Inflammatory macrophage treated with lipopolysaccharide for 4 hours (primary cell): ENCODE results near the gene NLGN1.
A peak's percentile ranks its signal among the peaks of the same experiment; 100 is the strongest.

ENCODE experiments used
- DNase-seq: peaks from one replicate; pipeline ENCODE4 v3.0.0-alpha.2; 2020

The NLGN1 gene

DNA sequence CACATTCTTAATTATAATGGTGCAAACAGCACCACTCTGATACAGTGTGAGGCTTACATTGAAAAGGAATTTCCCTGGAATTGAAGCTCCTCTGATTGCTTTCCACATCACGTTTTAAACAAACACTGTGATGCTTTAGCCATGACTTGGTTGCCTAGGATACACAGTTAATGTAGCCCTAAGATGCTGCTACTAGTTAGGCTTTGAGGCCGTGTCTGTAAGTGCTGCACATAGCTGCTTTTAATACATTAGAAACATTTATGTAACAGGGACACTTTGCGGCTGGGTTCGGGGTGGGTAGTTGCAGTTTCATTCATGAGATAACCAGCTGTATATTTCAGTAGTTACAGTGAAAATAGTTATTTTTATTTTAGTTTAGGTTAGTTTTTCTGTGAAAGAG lies 334.7 kb downstream of the NLGN1 start:
- no peak for DNase-seq

DNA sequence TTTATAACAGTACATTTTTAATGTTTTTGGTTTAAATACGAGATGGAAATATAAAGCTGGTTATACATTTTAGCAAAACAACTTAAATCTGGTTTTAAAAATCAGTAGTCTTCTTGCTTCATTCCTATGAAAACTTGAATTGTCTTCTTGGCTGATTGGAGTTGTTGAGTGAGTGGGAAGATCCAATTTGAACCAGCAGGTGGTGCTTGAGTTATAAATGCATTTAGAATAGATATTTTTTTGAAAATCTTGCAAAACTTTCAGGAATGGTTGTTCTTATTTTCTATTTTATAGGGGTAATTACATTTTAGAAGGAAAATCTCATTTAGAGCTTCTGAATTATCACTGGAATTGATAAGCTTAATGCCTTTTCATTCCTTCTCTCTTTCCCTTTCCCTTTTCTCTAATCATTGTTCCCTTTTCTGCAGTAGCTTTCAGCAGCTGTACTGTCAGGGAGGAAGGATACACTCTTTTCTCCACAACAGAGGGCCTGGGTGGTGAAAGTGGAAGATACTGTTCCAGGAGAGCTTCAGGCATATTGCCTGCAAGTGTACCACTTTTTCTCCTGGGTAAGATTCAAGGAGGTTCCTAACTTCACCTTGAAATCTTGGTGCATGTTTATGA lies 335.6 kb downstream of the NLGN1 start:
- no peak for DNase-seq

DNA sequence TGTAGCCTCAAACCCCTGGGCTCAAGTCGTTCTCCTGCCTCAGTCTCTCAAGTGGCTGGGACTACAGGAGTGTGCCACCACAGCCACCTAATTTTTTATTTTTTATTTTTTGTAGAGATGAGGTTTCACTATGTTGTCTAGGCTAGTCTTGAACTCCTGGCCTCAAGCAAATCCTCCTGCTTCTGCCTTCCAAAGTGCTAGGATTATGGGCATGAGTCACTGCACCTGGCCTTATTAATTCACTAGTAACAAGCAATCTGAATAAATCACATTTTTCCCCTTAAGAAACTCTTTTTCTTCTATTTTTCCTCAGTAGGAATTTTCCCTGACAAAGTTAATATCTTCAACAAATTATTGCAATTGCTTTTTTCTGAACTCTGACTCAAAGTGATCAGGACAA lies 336.9 kb downstream of the NLGN1 start:
- DNase-seq = no peak

DNA sequence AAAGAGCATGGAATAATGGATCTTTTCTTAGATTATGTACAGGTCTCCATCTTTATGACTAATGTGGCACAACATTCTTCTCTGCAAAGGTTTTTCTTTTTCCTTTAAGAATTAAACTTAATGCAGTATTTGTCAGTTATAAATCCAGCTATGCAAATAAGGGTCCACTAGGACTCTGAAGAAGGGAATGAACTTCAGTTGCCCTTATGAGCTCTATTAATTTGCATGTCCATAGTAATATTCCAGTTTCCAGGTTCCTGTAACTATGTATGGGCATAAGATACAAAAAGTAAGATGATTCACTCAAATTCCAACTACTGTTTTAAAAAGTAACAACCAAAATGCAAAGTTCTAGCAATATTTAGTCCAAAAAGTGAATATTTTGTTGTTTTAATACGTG lies 337.4 kb downstream of the NLGN1 start:
- DNase-seq = no peak

DNA sequence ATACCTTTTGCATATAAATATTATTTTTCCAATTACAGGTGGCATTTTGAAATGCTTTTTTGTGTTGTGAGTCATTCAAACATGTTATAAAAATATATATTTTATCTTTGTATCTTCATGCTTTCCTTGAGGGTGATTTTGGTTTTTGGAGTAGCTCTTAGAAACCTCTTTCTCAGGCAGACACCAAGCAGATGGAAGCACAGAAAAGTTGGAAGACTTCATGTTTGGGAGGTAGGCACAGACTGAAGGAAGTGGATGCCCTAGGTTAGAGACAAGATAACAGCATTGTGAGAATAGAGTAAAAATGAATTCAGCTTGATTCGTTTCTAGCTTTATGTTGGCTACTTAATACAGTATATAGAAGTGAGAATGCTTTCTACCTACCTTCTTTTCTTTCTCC lies 338.3 kb downstream of the NLGN1 start:
- DNase-seq = no peak

DNA sequence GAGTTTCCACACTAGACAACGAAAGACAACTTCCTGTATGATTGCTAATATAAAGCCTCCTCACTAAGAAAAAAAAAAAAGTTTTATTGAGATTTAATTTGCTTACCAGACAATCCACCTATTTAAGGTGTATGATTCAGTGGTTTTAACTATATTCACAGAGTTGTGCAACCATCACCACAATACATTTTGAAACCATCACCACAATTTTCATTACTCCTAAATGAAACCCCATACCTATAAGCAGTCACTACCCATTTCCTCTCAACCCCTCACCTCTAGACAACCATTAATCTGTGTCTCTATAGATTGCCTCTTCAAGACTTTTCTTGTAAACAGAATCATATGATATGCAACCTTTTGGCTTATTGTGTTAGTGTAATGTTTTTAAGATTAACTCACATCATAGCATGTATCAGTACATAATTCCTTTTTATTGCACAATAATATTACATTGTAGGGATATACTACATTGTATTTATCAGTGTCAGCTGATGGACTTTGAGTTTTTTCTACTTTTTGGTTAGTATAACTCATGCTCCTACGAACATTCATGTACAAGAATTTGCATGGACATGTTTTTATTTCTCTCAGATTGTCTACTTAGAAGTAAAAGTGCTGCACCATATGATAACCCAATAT lies 339.7 kb downstream of the NLGN1 start:
- no peak for DNase-seq

DNA sequence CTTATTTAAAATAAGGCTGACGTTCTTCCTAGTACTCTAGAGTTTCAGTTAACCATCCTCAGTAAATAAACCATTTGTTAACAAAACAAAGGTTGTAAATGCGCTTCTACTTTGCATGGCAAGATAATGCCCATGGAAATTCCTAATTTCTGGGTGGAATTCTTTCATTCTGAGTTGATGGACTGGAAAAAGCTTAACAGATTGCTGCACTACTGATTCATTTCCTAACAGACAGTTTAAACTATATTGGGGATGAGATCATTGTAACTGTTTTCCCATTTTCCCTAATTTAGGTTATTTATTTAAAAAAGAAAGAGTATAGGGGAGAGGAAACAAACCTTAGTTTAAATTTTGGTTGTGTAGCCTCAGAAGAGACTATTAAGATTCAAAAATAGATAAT lies 342.2 kb downstream of the NLGN1 start:
- no peak for DNase-seq

DNA sequence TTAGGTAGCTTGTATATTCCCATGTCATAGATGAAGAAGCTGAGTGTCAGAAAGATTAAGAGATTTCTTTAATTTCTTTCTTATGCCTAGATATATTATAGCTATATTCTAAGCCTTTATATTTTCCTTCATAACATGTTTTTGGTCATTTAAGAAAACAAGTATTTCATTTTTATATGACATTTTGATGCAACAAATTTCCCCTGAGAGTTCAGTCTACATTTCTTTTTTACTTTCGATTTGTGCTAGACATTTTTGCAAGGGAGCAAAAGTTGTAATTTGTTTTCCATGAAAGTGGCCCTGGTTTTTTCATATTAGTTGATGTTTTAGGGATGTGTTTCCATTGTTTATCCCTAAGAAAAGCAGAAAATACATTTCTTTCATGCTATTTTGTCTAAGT lies 344.9 kb downstream of the NLGN1 start:
- no peak for DNase-seq

DNA sequence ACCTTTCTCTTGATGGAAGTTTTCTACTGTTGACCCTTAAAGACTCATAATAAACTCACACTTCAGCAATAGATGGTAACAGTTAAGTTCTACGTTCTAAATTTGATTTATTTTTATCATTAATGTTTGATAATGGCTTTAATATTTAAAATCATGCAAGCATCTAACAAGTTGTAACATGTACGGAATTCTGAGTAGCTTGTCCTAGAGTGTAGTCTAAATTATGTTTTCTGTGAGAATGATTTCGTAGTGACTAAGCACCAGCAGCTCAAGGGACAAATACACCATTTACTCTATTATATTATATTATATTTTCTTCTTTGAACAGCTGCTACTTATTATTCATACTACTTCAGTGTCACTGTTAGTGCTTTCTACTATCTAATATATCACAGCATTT lies 345.6 kb downstream of the NLGN1 start:
- no peak for DNase-seq

DNA sequence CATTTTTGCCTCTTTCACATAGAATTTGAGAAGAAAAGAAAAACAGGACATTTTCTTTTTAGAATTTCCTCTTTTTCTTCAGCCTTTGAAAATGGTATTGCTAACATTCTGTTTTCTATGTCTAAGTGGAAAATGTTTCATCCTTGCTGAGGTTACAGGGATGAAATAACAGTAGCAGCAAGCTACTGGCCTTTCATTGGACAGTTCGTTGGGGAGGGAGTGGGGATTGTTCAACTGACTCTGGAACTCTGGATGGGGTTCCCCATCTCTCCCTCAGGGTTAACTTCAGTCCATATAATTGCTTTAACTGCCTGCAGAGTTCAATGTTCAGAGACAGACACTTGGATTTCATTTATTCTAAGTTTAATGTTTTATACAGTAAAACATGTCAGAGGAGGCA lies 346.0 kb downstream of the NLGN1 start:
- DNase-seq = no peak

DNA sequence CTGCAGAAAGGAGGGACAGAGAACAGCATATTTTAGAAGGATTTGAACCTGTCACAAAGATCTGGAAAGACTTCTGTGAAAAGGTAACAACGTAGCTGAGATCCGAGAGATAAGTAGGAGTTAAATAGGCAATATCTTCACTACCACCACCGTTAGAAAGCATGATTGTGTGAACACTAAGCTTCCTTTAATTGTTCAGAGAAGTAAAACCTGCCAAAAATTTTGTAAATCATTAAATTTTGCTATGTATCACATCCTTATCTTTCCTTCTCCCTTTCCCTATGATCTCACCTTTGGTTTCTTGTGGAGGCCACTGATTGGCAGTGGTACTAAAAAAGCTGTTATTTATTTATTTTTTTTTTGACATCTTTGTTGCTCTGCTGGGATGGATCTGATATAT lies 346.9 kb downstream of the NLGN1 start:
- DNase-seq = no peak

DNA sequence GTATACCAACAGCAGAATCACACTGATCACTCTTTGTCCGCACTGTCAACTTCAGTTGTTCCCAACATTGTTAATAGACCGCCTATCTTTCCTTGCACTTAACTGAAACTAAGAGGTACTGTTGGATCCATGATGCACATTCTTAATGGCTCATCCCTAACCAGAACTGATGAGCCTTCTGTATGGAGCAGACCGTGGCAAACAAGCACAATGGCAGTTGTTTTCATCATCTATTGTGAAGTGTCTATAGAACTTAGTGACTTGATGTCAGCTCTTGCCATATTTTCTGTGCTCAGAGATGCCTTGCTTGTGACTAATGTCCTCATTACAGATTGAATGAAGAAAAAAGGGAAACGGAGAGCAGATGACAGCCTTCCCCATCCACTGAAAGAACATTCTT lies 347.4 kb downstream of the NLGN1 start:
- DNase-seq = no peak

DNA sequence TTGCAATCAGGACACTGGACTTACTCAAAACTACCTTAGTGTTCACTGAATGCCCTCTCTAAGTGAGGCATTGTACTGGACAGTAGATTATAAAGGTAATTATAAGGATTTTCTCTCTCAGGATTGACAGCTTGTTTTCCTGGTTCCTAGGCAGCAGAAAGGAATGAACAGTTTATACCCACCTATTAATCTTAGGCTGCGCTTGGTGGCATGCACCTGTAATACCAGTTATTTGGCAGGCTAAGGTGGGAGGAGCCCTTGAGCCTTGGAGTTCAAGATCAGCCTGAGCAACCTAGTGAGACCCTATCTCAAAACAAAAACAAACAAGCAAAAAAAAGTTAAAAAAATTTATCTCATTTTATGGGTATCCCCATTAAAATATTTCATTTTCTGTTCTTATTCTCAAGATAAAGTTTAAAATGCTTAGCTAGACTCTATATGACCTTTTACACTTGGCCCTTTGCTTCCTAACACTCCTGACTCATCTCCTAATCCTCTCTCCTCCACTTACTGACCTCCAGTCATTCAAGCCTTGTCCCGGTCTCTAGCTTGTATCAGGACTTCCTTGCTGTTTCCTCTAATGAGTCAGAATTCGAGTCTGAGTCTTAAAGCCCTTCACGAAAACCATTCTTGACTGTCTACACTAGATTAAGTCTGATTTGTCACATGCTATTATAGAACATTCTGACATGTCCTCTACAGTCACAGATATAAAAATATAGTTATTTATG lies 348.6 kb downstream of the NLGN1 start:
- no peak for DNase-seq

DNA sequence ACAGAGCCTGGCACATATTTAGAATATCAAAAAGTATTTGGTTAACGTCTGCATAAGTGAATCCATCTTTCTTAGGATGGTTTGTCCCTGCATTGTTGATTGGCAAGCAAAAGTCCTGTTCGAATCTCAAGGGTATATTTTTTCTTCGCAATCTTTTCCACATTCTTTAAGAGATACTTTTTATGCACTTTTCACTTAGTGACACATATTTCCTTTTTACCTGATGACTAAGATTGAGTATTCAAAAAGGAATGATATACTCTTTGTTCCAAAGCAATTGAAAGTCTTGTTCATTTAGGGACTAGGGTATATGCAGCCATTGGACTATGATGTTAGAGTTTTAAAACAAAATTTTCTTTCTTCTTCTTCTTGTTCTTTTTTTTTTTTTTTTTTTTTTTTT lies 349.9 kb downstream of the NLGN1 start:
- DNase-seq = no peak

DNA sequence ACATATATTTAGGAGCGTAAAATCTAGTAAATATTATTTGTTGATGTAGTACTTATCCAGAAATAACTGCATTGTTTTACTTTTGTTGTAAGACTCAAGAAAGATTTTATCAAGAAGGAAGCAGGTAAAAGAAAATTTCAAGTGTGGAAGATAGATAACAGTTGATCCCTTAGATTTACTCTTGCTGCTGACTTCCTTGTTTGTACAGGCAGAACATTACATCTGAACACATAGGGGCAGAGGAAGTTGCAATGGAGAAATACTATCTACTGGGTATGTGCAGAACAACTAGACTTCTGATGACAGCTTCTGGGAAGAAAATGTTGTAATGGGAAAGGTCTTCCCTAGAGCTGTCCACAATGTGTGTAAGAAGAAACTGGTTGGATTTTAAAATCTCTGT lies 350.6 kb downstream of the NLGN1 start:
- no peak for DNase-seq

DNA sequence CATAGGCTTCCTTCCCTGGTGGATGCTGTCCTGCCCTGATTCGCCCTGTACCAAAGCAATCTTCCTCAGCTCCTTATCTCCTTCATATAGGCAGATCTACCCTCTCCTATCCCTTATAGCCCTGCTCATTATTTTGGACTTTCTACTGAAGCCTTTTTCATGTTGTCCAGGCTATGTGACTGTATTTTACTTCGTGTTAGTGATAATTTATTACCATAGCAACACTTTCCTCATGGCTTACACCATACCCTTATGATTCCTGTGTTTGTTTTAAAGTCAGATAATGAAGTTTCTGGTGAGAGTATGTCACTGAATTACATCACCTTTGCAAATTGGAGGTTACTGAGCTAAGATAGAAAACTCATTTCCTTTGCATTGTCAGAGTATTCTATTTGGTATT lies 352.6 kb downstream of the NLGN1 start:
- no peak for DNase-seq

DNA sequence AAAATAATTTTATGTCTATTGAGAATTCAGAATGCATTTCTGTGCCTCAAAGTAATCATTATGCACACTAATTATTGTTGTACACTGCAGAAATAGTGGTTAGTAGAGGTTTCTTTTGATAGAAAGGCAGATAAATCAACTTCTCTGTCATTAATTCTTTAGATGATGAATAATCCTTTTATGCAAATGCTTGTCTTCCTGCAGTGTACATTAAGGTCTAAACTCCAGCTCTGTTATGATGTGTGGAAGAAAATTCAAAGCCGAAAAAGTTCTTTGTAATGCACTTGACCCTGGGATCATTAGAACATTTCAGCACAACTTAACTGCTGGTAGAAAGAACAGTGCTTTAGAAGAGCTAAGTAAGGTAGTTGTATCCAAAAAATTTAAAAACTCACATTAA lies 353.0 kb downstream of the NLGN1 start:
- no peak for DNase-seq

DNA sequence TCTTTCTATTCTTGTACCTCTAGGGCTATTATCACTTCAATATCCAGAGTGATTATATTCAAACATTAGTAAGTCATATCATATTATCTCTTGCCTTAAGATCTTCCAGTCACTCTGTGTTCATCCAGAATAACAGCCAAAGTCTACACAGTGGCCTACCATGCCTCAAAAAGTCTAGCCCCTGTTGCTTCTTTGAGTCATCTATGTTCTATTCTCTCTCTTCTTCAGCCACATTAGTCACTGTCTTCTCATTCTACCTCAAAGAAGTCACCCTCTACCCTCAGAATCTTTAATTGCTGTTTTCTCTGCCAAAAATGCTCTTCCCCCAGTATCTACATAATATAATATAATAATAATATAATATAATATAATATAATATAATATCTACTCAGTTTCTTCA lies 356.0 kb downstream of the NLGN1 start:
- no peak for DNase-seq

DNA sequence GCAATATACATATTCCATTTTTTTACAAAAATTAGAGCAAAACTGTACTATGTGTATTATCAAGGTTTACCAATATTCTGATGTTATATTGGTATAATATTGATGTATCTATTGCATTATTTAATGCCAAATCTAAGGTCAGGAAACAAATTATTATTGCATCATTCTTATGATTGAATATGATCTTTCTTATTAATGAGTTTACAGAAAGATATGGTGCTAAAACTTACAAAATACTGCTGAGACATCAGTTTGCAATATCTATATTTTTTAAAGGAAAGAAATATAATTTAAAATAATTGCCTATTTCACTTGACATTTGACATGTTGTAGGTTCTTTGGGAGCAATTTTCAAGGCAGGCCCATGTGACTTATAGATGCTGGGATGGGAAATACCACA lies 357.6 kb downstream of the NLGN1 start:
- DNase-seq = no peak

DNA sequence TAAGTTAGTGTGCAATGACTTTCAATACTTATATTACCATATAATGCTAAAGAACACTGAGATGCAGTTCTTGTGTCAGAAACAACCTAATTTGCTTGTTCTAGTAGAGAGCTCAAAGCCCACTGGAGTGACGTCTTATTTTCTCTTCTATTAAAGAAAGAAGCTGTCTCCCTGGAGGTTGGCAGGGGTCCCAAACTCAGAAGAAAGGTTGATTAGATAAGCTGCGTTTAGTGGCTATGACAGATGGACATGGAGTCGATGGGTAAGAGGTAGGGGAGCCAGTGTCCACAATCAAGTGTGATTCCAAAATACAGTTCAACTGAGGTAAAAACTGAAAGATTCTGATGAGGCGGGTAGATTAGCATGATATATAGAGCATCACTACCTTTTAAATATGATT lies 363.6 kb downstream of the NLGN1 start:
- no peak for DNase-seq

DNA sequence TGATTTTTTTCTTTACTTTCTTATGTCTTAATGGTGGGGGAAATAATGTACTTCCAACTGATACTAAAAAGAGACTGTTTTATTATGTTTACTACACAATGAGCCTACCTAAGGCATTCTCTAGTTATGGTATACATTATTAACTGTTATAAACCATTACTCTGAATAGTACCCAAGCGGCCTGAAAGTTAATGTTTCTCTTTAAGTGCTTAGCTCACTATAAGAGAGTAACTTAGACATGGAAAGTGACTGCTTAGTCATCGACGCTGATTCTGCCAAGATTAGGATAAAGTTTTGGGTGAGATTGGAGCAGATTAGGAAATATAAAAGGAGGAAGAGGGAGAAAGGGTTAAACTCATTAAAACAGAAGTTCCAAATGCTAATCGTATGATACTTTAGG lies 365.0 kb downstream of the NLGN1 start:
- DNase-seq = no peak

DNA sequence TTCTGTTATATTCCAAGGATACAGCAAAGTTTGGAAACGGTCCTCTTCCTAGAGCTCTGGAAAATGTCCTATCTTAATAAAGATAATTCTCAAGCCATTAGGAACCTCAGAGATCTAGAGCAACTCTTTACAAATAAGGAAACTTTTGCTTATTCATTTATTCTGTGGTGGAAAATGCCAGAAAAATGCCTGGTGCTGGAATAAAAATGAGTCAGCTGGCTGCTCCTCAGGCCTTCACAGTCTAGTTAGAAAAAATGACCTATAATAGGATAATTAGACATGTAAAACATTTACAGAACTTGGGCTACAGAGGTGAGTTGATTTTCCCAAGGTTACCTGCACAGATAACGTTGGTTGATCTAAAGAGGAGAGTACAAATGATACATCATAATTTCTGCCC lies 372.5 kb downstream of the NLGN1 start:
- no peak for DNase-seq

DNA sequence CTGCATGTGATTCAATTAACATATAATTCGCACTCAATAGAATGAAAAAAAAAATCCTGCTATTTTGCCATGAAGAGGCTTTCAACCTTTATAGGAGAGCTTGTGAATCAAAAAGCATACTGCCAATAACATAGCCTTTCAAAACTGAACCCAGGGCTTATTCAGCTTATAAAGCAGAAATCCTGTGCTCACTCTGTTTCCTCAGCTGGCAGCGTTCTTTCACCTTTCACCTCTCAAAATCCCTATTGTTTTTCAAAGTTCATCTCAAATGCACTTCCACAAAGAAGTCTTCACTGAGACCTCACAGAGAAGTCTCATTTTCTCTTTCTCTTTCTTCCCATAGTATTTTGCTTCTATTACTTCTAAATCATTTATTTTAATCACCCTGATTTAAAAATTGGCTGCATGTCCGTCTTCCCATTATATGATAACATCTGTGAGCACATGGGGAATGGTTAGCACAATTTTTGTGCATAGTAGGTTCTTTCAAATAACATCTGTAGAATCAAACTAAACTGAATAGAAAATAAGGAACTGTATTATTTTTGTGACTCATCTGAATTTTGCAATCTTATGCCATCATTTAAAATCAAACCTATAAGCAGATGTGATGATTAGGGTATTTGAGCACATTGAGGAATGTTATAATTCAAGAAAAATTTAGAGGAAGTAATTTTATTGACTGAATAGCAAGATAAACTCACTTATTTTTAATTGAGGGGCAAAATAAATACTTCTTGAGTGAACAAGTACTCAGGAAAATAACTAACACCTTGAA lies 373.4 kb downstream of the NLGN1 start:
- peak; percentile 9 for DNase-seq

DNA sequence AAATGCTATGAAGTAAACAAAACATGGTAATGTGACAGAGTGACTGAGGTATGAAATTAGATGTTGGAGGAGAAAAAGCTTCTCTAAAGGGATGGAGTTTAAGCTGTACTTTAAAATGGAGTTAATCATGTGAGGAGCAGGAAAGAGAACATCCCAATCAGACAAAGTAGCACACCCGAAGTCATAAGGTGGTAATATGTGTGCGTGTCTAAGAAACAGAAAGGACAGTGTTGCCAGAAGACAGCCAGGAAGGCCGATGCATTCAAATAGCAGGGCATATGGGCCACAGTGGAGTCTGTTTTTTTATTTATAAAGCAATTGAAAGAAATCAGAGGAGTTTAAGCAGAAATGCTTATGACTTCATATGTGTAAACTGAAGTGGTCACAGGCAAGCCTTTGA lies 376.3 kb downstream of the NLGN1 start:
- no peak for DNase-seq
